ENCODE results near the gene MALT1.
"Not testable (repeated sequence)": the region's sequence is repeated elsewhere in the genome, so short reads cannot be mapped to it uniquely, and the experiment has no call there.

The MALT1 gene

DNA sequence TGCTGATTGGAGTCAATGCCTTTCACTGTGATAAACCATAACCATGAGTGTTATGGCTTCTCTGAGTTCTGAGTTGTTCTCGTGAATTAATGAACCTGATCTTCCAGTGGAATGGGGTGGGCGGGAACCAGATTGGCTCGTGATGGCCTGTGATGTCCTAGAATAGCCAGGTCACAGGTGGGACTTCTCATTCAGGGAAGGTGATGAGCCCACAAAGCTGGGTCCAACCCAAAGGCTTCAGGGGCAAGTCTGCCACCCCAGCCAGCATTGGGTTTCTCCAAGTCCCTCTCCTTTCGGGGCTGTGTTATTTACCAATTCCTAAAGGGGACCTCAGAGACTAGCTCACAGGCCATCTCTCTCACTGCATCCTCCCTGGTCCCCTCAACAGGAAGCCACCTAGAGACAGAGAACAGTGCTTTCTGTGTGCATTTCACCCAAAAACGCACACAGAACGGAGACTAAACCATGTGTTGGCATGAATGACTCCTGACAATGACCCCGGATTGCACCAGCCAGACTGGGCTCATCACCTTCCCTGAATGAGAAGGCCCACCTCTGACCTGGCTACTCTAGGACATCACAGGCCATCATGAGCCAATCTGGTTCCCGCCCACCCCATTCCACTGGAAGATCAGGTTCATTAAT lies 85.5 kb downstream of the MALT1 start:
- DNase-seq (ENCODE audit: low read depth), result no peak
- no peak overlapping the region for H3K4me3 ChIP-seq (ENCODE audit: low read length)
- no peak for TF ChIP-seq CTCF (conservative IDR thresholded peaks at IDR 0.05; ENCODE audit: low read length)

GRCh38 chr18:58757351-58757750 lies 86.1 kb downstream of the MALT1 start:
- H3K4me3 ChIP-seq (ENCODE audit: low read length), result not testable (repeated sequence)

GRCh38 chr18:58758046-58758445 lies 86.8 kb downstream of the MALT1 start:
- DNase-seq (ENCODE audit: low read depth), result no peak
- H3K4me3 ChIP-seq (ENCODE audit: low read length), result no peak overlapping the region
- no peak for TF ChIP-seq CTCF (conservative IDR thresholded peaks at IDR 0.05; ENCODE audit: low read length)

More at GRCh38 chr18:58757351-58757750, 86.1 kb downstream of the MALT1 start:
- not testable (repeated sequence) for DNase-seq (ENCODE audit: low read depth)

DNA sequence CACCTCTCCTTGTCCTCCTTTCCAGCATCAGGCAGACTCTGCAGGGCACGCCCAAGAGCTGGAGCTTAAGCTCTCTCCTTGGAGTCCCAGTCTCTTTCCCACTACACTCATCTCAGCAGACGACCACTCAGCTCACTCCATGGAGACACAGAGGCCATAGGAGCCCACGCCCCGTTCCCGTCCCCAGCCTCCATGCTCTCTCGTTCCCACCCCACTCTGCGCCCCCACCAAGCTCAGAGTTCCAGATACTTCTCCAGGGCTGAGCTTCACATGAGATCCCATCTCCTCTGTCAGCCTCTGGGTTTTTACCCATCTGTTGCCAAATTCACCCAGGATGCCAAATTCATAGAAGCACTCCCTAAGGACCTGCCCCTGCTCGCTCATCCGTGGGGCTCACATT lies 87.3 kb downstream of the MALT1 start:
- TF ChIP-seq CTCF (conservative IDR thresholded peaks at IDR 0.05; ENCODE audit: low read length), result no peak
- DNase-seq (ENCODE audit: low read depth), result no peak
- no peak overlapping the region for H3K4me3 ChIP-seq (ENCODE audit: low read length)

DNA sequence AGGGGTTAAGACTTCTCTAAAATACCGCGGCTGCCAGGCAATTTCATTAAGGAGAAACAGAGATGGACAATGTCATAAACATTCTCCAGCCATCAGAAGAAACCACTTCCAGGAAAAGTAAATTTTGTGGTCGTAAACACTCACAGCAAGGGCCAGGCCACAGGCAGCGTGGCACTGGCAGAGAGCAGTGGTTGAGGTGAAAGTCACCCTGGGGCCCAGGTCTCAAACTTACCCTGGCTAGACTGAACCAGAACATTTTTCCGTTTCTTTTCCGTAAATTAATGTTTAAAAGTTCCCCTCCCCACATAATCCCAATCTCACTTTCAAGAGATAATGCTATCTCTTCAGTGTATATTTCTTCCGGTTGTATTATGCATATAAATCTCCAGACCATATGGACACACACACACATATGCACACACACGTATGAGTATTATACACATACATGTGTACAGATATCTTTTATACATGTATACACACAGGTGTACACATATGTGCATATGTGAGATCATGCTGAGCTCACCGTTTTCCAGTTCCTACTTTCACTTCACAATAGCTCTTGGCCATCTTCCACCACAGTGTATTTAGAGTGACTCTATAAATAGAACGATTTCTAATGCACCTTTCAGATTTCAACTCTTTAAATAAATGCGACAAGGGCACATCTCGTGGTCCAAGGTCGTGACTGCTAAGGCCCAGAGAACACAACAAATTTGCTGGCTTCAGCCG lies 90.1 kb downstream of the MALT1 start:
- TF ChIP-seq CTCF (conservative IDR thresholded peaks at IDR 0.05; ENCODE audit: low read length), result no peak
- DNase-seq (ENCODE audit: low read depth), result no peak
- no peak overlapping the region for H3K4me3 ChIP-seq (ENCODE audit: low read length)

DNA sequence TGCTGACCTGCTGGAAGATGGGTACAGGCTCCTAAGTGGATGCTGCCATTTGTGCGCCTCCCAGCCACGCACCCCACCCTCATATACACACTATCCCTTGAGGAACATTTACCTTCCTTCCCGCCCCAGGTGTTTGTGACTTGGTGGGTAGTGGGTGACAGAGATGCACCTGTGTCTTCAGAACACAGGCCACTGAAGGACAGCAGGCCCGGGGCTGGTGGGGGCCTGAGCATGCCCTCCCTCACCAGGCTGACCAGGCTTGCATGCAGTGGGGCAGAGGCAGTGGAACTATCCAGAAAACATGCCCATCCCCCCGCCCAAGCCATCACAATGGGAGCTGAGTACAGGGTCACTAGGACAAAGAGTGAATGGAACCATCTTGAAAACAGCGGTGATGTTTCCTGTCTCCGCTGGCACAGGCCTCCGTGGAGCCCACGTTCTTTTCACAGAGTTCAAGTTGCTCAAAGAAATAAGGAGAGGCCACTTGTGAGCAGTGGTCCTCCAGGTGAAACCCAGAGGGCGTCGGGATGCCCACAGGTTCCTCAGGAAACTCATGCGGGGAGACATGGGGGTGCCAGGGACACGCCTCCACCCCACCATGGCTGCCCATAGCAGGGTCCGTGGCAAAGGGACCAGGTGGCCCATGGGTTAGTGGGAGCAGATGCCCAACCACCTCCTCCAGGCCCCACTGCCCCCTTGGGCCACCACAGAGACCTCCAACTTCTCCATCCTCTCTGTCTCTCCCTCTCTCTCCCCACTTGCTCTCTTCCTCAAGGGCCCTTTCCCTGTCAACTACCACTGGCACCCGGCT lies 90.9 kb downstream of the MALT1 start:
- no peak for TF ChIP-seq CTCF (conservative IDR thresholded peaks at IDR 0.05; ENCODE audit: low read length)
- H3K4me3 ChIP-seq (ENCODE audit: low read length), result no peak overlapping the region
- no peak for DNase-seq (ENCODE audit: low read depth)

- no peak overlapping the region for H3K4me3 ChIP-seq (ENCODE audit: low read length)
- no peak for TF ChIP-seq CTCF (conservative IDR thresholded peaks at IDR 0.05; ENCODE audit: low read length)
- no peak for DNase-seq (ENCODE audit: low read depth)
These were observed 91.5 kb downstream of the MALT1 start for GRCh38 chr18:58762781-58763171.

Data from AG10803 (cell line).